ENCODE results near the gene RMRP.

- TF ChIP-seq CTCF (IDR thresholded peaks at IDR 0.05): no peak
- TF ChIP-seq EZH2 (IDR thresholded peaks at IDR 0.05; ENCODE audit: borderline replicate concordance, insufficient read depth, low read depth, low read length, poor library complexity, severe bottlenecking): no peak
Measured at GRCh38 chr9:35679091-35679490, 21.3 kb upstream of the RMRP start.

Data from B cell (primary cell).